ENCODE data around the gene KCNAB2.

DNA sequence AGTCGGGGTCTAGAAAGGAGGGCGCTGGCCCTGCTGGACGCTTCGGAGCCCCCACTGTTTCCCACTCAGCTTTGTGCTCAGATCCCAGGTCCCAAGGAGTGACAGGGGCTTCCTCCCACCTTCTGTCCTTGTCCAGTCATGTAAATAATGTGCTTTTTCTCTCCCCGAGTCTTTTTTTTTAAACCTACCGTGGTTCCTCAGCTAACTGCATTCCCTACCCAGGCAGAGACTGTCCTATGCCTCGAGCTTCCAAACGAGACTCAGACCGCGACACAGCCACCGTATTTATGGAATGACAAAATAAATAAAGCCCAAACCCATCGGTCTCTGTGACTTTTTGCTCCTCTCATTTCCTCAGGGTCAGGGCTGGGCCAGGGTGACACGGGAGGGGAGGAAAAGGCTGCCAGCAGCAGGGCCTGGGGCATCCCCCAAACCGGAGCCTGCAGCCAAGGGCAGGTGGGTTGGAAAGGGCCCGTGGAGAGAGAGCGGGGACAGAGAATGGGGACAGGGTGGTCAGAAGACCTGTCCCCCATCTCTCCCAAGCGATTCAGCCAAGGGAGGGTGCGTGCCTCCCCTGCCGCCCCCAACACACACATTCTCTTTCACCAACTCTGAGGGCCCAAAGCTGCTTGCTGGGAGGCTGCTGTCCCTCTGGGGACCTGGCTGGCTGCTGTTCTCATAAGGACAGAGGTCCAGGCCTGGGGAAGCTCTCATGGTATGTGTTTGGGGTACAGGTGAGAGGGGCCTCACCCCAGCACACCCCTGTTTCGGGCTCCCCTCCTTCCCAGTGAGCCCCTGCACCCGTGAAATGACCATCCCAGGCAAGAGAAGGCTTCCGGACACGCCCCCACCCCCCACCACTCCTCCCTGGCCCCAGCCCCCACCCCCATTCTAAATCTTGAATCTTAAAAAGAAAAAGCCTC is 55.4 kb downstream of the KCNAB2 start:
- TF ChIP-seq, protein P1, sequence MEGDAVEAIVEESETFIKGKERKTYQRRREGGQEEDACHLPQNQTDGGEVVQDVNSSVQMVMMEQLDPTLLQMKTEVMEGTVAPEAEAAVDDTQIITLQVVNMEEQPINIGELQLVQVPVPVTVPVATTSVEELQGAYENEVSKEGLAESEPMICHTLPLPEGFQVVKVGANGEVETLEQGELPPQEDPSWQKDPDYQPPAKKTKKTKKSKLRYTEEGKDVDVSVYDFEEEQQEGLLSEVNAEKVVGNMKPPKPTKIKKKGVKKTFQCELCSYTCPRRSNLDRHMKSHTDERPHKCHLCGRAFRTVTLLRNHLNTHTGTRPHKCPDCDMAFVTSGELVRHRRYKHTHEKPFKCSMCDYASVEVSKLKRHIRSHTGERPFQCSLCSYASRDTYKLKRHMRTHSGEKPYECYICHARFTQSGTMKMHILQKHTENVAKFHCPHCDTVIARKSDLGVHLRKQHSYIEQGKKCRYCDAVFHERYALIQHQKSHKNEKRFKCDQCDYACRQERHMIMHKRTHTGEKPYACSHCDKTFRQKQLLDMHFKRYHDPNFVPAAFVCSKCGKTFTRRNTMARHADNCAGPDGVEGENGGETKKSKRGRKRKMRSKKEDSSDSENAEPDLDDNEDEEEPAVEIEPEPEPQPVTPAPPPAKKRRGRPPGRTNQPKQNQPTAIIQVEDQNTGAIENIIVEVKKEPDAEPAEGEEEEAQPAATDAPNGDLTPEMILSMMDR (IDR thresholded peaks at IDR 0.05; ENCODE audit: poor library complexity), result no peak
- TF ChIP-seq EZH2 (IDR thresholded peaks at IDR 0.05; ENCODE audit: borderline replicate concordance), result no peak

Data from hepatocyte (in vitro differentiated cells).